Measurements from ENCODE around the gene C20orf144.

Gene C20orf144

DNA sequence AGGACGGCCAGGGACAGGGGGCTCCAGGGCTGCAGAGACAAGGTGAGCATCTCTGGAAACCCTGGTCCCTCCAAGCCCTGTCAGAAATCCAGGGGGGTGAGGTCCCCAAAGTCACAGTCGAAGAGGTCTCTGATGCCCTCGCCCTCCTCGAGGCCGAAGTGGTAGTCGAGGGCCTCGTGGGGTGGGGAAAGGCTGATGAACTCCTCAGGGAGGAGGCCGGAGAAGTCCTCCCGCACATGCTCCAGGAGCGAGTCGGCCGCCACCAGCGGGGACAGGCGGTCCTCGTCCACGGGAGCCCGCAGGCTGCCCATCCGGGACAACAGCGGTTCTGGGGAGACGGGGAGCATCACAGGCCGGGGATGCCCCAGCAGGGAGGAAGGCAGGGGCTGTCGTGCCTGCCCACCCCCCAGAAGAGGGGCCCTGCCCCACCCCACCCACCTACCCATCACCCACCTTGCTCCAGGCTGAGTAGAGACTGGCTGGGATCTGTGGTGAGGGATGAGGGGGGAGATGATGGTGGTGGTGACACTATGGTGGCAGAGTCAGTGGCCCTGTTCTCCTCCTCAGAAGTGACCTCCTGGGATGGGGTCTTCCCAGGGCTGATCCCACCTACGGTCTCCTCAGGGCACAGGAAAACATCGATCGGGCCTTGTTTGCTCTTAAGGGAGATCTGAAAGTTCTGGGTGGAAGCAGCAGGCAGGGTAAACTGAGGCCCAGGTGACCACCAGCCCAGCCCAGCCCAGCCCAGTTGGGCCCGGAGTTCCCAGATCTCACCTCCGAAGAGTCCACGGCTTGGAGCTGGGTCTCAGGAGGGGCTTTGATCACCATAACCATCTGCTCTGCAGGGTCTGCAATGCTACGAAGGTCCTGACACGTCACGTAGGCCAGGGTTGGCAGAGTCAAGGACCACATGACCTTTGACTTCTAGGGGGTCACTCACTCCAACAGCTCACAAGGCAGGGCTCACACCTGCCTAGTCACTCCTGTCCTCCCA lies 14.8 kb downstream of the C20orf144 start:
- no peak for DNase-seq (ENCODE audit: low read depth)

DNA sequence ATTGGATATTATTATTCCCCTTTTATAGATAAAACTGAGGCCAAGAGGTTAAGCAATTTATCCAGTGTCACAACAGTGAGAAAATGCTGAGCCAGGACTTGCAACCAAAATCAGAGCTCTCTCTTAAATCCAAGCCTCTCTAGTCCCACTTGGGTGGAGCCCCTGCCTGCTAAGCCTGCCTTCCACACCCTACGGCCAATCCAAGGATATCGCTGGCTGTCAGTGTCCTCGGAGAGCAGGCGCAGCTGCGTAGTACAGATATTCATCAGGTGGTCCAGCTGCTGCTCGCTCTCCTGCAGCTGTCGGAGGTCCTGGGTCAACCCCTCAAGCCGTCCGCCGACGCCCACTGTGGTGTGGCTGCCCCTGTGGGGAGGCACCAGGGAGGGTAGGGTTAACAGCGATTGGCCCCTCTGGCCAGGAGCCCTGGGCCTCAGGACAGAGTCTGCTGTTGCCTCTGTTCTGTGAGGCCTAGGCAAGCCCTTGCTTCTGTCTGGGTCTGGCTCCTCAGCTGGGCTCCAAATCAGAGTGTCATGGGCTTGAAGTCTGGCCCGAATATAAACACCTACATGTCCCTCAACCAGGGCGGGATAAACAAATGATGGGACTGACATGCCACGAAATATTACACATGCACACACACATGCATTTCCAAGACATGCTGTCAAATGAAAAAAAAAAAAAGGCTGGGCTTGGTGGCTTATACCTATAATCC lies 16.0 kb downstream of the C20orf144 start:
- DNase-seq (ENCODE audit: low read depth) = no peak

DNA sequence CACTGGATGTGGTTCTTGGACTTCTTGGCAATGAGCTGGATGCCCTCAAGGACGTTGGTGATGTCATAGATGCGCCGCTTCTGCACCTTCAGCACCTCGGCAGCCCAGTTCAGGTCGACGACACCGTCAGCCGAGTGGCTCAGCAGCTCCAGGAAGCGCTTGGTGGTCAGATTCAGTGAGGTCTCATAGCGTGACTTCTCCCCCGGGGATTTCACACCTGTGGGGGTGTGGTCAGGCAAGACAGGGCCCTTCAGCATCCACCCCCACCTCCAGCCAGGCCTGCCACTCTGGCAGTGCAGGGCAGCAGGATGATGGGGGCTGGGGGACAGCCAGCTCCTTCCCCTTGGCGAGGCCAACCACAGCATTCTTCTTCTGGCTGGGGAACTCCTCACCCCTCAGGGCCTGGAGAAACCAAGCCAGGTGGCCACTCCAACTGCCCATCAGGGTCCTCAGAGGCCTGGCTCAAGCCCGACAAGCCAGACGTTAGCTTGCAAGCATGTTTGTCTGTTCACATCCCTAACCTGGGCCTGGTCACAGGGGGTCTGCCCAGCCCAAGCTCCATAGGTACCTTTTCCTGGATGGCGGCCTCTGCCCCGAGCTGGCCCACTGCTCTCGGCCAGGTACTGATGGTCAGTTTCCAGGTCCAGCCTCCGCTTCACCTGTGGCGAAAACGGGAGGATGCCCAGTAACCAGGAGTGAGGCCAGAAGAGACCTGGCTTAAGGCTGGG lies 17.8 kb downstream of the C20orf144 start:
- no peak for DNase-seq (ENCODE audit: low read depth)

DNA sequence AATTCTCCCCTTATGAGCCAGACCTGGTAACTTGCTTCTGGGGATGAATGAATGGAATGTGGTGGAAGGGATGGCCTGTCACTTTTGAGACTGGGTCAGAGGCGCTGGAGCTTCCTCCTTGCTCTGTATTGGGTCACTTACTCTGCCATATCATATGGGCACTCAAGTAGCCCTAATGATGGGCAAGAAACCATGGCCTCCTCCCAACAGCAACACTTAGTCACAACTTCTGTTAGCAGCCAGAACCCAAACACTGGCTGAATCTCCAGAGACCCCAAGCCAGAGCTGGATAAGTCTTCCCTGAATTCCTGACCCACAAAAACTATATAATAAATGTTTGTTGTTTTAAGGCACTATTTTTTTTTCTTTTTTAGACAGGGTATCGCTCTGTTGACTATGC lies 18.6 kb downstream of the C20orf144 start:
- DNase-seq (ENCODE audit: low read depth) = no peak

DNA sequence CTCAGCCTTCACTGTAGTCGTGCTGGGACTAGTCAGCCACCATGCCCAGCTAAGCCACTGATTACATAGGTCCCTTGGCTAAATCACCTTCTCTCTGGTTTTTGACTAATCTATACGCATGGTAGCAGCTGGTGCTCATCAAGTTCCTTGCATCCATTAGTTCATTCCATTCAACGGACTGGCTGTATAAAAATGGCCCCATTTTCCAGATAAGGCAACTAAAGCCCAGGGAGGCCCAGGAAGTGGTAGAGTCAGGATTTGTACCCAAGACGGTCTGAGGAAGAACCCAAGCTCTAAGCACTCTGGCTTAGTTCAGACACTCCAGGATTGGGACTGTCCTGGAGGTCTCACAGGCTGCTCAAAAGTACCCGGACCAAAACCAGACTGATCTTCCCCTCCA lies 19.2 kb downstream of the C20orf144 start:
- DNase-seq (ENCODE audit: low read depth) = no peak

DNA sequence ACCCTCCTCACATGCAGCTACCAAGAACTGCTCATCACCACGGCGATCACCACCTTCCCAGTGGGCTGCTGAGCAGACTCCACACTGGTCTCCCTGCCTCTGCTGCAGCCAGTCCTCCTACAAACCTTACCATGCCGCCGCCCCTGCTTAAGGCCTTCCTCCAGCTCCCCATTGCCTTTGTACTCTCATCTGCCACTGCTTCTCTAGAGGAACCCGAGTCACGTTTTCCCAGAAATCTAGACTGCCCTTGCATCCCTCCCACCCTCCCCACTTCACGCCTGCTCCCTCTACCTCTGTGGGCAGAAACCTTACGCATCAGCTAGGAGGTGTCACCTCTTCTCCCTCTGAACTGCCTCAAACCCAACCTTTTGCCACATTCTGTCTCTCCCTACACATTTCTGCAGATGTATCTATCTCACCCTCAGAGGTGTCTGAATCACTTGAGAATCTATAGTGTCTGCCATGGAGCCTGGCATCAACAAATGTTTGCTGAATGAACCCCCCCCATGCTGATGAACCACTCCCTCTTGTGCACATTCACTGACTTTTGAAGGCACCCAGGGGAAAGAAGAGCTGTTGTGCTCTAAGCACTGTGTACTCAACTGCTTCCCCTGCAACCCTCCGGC lies 19.7 kb downstream of the C20orf144 start:
- no peak for DNase-seq (ENCODE audit: low read depth)

DNA sequence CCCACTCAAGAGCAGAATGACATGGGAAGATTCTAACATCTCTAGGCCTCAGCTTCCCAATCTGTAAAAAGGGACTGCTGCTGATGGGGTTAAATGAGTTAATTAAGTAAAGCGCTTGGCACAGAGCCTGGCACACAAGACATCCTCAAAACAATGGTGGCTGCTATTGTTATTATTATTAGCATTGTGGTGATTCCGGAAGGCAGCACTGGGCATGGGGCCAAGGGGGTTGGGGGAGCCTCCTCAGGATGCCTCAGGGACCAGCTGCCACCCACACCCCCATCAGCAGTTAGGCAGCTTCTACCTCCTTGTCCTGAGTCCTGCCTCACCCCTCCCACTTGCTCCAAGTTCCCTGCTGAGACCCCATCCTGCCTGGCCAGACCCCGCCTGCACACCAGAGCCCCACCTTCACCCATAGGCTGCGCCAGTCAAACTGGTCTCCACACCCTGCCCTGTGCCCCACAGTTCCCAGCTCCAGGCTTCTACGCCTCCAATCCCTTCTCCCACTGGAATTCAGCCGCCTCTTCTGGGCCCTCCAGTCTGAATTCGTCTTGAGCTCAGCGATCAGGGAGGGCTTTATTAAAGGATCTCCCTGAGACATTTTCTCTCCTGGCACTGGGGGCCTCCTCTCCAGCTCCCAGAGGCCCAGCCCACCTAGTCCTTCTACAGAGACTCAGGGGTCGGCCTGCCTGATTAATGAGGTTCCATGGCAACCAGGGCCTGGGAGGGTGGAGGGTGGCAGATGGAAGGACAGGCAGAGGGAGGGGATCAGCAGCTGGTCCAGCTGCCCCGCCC lies 22.6 kb downstream of the C20orf144 start:
- no peak for DNase-seq (ENCODE audit: low read depth)

DNA sequence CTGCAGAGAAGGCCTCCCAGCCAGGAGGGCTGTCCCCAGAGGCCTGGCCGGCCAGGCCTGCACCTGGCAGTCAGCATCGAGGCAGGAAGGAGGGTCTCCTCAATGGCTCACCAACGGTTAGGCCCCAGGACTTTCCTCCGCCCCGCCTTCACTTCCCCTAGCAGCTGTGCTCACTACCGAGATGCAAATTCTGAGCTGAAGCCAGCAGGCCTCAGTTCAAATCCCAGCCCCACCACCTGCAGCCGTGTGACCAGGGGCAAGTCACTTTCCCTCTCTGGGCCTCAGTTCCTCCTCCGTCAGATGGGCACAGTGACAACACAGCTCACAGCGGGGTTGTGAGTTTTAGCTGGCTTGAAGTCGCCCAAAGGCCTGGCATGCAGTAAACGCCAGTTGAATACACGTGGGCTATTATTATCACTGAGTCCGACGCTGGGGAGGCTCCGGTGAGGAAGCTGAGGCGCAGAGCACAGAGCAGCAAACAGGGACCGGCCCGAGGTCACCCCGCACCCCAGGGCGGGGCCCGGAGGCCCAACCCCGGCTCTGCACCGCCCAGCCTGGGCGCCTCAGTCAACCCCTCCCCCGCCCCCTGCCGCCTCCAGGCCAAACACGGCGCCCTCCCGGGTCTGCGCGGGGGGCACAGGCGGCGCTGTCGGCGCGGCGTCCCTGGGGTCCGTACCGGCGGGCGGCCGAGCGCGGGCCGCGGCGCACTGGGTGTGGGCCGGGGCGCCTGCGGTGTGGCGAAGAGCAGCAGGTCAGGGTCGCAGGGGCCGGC lies 23.4 kb downstream of the C20orf144 start:
- no peak for DNase-seq (ENCODE audit: low read depth)

DNA sequence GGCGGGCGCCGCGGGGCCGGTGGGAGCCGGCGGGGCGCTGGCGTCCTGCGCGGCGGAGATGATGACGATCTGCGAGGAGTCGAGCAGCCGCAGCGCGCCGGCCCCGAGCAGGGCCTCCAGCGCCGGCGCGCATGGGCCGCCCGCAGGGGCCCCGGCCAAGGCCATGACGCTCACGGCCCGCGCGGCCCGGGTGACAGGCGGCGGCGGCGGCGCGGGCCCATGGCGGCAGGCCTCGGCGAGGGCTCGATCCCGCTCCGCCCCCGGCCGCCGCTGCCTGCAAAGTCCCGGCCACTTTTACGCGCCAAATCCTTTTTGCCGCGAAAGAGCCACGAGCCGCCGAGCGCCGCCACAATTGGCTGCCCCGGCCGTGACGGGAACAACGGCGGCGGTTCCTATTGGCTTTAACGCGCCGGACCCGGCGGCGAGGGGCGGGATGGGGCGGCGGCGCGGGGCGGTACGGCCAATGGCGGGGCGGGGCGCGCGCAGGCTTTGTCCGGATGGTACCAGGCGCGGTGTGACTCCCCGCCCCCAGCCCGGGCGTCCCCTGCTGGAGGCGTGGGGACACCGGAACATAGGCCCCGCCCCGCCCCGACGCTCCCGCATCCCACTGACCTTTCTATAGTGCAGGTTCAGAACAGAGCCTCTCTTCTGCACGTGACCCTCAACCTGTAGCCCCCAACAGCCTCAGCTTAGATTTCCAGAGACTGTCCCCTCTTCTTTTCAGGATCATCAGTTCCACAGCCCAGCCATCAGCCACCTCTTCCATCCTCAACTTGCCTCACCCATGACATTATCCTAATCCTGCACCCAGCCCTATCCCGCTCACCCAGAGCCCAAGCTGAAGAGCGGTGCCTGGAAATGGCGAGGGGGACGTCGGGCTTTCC lies 24.2 kb downstream of the C20orf144 start, which contains the start of gene E2F1:
Gene E2F1 (minus strand): TSS at position 286 of the 884 bp plus-strand sequence. CDS start 121 bp downstream, at position 165.
- DNase-seq (ENCODE audit: low read depth) = peak; percentile 88

DNA sequence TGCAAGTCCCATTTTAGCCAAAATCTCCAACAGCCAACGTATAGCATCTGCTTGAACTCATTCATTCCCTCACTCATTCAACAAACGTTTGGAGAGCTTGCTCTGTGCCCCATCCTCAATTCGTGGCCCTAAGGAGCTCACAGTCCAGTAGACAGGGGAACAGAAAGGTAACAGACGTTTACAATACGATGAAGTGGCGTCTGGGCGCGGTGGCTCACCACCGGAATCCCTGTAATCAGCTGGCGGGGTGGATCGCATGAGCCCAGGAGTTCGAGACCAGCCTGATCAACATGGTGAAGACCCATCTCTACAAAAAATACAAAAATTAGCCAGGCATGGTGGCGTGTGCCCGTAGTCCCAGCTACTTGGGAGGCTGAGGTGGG lies 24.8 kb downstream of the C20orf144 start:
- DNase-seq (ENCODE audit: low read depth) = no peak

DNA sequence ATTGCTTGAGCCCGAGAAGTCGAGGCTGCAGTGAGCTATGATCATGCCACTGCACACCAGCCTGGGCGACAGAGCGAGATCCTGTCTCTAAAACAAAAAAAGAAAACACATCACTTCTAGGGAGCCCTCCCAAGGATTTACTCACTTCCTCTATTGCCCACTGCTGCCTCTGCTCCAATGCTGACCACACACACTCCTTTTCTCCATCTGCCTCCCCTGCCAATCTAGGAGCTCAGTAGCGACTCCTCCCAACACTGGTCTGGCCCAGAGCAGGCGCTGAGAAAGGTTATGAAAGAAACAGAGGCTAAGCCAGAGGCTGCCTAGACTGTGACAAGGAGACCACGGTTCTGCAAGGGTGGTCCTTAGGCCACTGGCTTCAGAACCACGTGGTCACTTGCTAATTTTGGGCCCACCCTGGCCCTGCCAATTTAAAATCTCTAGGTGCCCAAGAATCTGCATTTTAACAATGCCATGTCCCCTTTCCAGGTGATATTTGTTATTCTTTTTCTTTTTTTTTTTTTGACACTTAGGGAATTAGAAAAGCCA lies 25.3 kb downstream of the C20orf144 start:
- no peak for DNase-seq (ENCODE audit: low read depth)

DNA sequence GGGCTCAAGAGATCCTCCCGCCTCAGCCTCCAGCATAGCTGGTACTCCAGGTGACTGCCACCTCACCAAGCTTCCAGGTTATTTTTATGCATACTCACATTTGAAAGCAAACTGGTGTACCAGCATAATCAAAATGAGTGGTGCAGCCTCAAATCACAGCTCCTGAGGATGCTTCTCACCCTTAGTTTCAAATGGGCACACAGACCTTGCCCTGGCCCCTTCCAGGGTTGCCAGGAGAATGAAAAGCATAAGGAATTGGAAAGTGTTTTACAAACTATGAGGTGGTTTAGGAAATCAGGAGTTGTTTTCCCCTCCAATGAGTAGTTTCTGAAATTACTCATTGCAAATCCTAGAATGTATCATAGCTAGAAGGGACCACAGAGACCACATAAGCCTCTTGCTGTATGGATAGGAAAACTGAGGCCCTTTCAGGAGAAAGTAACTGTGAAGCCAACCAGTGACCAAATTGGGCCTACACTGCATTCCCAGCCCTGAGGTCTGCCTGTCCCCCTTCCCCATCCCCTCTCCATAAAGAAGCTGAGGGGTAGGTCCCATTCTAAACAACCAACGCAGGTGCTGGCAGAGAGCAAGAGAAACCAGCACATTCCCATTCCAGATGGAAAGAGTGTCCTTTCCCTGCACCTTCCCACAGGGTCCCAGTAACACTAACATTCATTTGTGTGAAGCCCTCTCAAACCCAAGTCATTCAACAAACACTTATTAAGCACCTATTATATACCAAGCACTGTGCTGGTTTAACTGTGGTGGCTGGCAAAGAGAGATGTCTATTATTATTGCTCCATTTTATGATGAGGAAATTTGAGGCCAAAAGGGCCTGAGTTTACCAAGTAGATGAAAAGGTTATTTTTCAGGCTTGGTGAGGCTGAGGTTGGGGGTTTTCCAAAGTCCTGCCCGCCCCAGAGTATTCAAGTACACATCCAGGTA lies 26.1 kb downstream of the C20orf144 start:
- DNase-seq (ENCODE audit: low read depth) = no peak

DNA sequence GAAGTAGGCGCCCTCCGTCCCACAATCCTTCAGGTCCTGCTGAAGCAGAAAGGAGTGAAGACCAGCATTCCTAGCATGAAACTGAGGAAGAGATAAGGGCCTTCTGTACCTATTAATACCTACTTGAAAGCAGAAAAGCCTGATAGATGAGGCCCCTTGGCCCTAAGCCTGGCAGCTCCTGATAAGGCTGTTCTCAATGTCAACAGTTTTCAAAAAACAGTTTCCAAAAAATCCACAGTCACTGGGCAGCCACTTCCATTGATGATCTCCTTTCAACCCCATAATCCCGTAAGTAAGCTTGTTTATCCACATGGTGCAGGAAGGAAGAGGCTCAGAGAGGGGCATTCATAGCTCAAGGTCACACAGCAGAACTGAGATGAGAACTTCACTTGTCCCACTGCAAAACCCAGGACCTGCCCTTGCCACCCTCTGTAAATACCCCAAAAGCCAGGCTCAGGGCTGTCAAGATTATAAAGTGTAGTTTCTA lies 26.9 kb downstream of the C20orf144 start:
- DNase-seq (ENCODE audit: low read depth) = no peak

DNA sequence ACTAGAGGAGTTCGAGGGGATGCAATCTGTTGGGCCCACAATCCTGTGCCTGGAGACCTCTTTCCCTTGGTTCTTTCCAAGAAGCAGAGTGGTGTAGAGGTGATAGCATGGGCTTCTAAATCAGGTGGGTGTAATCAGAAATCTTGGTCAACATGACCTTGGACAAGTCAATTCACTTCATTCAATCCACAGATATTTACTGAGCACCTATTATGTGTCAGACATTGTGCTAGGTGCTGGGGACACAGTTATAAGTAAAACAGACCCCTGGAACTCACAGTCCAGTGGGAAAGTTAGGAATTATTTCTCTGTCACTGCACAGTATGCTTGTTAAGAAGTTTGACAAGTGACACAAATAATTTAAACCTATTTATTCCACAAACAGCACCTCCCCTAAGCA lies 27.4 kb downstream of the C20orf144 start:
- DNase-seq (ENCODE audit: low read depth) = no peak

DNA sequence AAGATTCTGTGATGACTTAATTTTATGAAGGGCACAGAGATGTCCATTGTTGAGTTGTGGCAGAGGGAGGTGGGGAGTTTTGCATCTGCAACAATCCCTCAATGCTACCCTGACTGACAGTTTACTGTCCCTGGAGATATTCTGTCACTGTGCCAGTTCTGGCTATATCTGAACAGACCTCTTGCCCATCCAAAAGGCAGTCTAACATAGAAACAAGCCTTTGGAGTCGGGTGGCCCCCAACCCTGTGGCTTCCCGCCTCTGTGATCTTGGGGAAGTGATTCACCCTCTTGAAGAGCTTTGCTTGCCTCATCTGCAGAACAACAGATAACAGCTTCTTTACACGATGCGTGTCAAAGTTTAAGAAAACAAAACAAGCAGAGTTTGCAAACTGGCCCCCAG lies 27.8 kb downstream of the C20orf144 start:
- DNase-seq (ENCODE audit: low read depth) = no peak

DNA sequence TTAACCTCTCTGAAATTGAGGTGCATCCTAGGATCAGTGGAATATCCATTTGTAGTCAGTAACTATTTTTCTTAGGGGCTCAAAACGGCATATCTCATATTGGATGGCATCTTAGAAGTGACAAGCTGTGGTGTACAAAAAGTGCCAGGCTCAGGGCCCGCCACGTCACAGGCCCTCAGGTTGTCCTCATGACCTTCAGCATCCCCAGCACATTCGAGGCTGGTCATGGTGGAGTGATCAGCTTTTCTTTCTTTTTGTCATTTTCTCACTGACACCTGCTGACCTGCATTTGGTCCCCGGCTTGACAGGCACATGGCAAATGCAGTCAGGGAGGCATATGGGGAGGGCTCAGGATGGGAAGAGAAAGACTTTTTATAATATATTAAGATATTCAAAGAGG lies 31.2 kb downstream of the C20orf144 start:
- no peak for DNase-seq (ENCODE audit: low read depth)

DNA sequence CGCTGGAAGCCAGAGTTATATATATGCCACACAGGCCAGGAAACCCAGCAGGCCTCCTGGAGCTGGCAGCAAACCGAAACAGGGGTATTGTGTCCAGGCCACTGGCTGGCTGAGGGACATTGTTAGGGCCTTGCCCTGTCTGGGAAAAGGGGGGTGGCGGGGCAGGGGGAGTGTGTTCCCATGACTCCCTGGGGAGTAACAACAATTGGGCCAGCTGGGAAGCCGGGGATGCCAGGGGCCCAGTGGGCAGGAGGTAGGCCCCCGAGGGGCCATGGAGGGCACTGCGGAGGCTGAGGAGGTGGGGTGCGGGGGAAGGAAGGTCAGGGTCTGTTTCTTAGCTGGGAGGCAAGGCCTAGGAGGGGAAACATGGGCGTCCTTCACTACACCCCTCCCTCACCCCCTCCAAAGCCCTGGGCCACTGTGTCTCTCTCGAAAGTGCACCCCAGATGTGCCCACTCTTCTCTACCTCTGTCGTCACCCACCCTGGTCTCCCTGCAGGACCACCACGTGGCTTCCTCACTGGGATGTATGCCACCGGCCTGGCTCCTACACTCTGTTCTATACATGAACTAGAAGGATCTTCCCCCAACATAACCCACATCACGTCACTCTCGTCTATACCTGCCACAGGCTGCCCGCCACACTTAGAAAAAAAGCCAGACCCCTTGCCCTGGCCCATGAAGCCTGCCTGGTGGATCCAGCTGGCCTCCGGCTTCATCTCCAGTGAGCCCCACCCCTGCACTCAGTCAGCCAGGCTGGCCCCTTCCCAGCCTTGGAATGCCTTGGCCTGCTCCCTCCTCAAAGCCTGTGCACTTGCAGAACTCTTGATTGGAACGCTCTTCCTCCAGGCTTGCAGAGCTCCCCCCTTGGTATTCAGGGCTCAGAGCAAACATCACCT lies 31.9 kb downstream of the C20orf144 start:
- DNase-seq (ENCODE audit: low read depth) = no peak
